HEK293T (cell line): ENCODE results near the gene RSKR.

Experiments
- ARNT ChIP-seq: fragments of 450-650 bp; IDR thresholded peaks from 2 replicates; pipeline ENCODE4 v1.6.1; 2017; ENCODE audit warnings: mild to moderate bottlenecking
- CTBP1 ChIP-seq: fragments of 450-650 bp; IDR thresholded peaks from 2 replicates; pipeline ENCODE4 v1.6.1; 2016; ENCODE audit warnings: borderline replicate concordance
- FOXK2 ChIP-seq: fragments of 450-650 bp; IDR thresholded peaks from 2 replicates; pipeline ENCODE4 v1.6.1; 2016; ENCODE audit warnings: mild to moderate bottlenecking
- SUZ12 ChIP-seq: fragments of 450-650 bp; IDR thresholded peaks from 2 replicates; pipeline ENCODE4 v1.6.1; 2016; ENCODE audit warnings: mild to moderate bottlenecking

DNA sequence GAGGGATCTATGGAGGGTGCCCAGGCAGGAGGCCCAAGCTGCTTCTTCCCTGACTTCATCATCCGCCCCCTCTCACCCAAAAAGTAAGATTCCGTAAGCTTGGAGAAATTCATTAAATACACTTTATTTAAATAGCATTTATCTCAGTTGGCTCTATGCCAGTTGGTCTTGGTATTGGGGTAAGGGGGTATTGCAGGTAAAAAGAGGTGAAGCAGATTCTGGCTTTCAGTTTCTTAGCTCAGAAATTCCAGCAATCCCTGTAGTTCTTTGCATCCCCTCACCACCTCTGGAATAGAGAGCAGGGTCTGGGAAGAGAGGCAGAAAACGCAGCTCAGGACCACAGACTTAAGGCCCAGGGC, 36.5 kb downstream of the RSKR start:
- no peak for TF ChIP-seq SUZ12
- TF ChIP-seq FOXK2: no peak
- TF ChIP-seq CTBP1: no peak
- TF ChIP-seq ARNT: no peak
